HUES48 (cell line): ENCODE results near the gene PVRIG.
"Not testable (repeated sequence)": the region's sequence is repeated elsewhere in the genome, so short reads cannot be mapped to it uniquely, and the experiment has no call there.

Experiments used
- H3K27ac ChIP-seq: one replicate; pipeline ENCODE4 v1.7.0; 2013; ENCODE audit warnings: low read depth, low read length, inconsistent platforms
- H3K27me3 ChIP-seq: 2 replicates; pipeline ENCODE4 v1.6.1; 2013; ENCODE audit warnings: mild to moderate bottlenecking, low read length; ENCODE audit not compliant: control insufficient read depth, insufficient read depth
- H3K36me3 ChIP-seq: 2 replicates; pipeline ENCODE4 v1.6.1; 2013; ENCODE audit warnings: low read length; ENCODE audit not compliant: control insufficient read depth, insufficient read depth
- H3K4me1 ChIP-seq: 2 replicates; pipeline ENCODE4 v1.6.1; 2013; ENCODE audit warnings: mild to moderate bottlenecking, low read length; ENCODE audit not compliant: control insufficient read depth, insufficient read depth
- H3K4me3 ChIP-seq: 2 replicates; pipeline ENCODE4 v1.5.1; 2013; ENCODE audit warnings: mild to moderate bottlenecking, low read depth, low read length
- H3K9ac ChIP-seq: 2 replicates; pipeline ENCODE4 v1.6.1; 2013; ENCODE audit warnings: mild to moderate bottlenecking, low read depth, low read length, moderate library complexity
- H3K9me3 ChIP-seq: 2 replicates; pipeline ENCODE4 v1.6.1; 2013; ENCODE audit warnings: low read length; ENCODE audit not compliant: control insufficient read depth, insufficient read depth

Gene PVRIG

DNA sequence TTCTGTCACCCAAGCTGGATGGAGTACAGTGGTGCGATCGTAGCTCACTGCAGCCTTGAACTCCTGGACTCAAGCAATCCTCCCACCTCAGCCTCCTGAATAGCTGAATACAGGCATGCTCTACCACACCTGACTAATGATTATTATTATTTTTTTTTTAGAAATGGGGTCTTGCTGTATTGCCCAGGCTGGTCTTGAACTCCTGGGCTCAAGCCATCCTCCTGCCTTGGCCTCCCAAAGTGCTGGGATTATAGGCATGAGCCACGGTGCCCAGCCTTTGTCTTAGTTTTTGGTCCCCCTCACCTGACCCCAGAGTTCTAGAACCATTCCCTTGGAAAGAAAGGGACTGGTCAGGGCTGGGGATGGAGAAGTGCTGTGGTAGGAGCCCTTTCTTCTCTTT is 39.7 kb upstream of the PVRIG start:
- peaks cover 14% of the 10 kb centered on the region; the same call in 1 of the 2 replicates for H3K4me1 ChIP-seq
- H3K9me3 ChIP-seq, H3K27ac ChIP-seq, H3K36me3 ChIP-seq, H3K4me3 ChIP-seq, H3K9ac ChIP-seq: not testable (repeated sequence)
- peaks cover 14% of the 10 kb centered on the region for H3K27me3 ChIP-seq

DNA sequence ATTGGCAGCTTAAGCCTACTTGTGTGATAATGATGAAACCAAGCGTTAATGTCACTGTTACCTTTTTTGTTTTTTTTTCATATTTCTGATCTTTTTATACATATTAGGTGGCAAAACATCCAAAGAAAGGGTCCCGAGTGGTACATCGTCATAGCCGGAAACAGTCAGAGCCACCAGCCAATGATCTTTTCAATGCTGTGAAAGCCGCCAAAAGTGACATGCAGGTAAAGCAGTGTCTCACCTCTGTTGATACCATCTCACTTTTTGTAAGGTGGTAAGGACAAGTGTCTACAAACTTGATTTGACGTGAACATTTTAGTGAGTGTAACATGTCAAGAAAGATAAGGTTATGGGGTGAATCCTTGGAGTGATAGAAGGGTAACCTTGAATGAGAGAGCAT is 37.1 kb upstream of the PVRIG start:
- peaks cover 13% of the 10 kb centered on the region for H3K27me3 ChIP-seq
- not testable (repeated sequence) for H3K27ac ChIP-seq, H3K36me3 ChIP-seq, H3K9ac ChIP-seq, H3K9me3 ChIP-seq, H3K4me3 ChIP-seq, H3K4me1 ChIP-seq

DNA sequence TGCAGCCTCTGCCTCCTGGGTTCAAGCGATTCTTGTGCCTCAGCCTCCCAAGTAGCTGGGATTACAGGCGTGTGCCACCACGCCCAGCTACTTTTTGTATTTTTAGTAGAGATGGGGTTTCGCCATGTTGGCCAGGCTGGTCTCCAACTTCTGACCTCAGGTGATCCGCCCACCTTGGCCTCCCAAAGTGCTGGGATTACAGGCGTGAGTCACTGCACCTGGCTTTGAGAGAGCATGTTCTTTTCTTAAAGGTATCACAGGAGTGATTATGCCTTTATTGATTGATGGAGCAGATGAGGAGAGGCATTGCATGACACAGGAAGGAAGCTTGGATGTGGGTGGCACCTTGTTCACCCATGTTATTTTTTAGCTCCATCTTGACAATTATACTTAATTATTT is 36.7 kb upstream of the PVRIG start:
- H3K9ac ChIP-seq, H3K27ac ChIP-seq, H3K4me1 ChIP-seq: not testable (repeated sequence)

DNA sequence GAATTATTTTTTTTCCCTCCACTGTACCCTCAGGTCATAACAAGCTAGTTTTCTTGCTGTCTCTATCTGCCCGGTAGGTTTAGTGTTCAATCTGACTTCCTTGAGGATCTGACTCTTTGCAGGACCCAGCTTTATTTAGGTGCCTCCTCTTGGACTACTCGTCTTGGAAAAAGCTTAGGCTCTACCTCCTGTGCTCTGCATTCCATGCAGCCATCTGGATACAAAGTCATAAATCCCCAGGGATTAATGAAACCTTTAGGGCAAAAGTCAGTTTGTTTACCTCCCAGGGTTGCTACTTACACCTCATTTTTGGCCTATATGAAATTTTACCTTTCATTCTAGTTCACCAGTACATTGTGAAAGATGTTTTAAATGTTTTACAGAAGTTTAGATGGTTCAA is 34.0 kb upstream of the PVRIG start:
- no peaks in the 10 kb centered on the region for H3K9me3 ChIP-seq
- H3K4me1 ChIP-seq, result 0 out of 2 replicates have a peak, but pooled peaks cover 8% of the 10 kb centered on the region
- H3K36me3 ChIP-seq, result no peaks in the 10 kb centered on the region
- H3K9ac ChIP-seq, result no peak overlapping the region
- H3K27ac ChIP-seq, result no peak overlapping the region
- H3K4me3 ChIP-seq, result no peak overlapping the region
- no peaks in the 10 kb centered on the region for H3K27me3 ChIP-seq

More for the DNA sequence above, 36.7 kb upstream of the PVRIG start:
- not testable (repeated sequence) for H3K36me3 ChIP-seq, H3K27me3 ChIP-seq, H3K9me3 ChIP-seq, H3K4me3 ChIP-seq

DNA sequence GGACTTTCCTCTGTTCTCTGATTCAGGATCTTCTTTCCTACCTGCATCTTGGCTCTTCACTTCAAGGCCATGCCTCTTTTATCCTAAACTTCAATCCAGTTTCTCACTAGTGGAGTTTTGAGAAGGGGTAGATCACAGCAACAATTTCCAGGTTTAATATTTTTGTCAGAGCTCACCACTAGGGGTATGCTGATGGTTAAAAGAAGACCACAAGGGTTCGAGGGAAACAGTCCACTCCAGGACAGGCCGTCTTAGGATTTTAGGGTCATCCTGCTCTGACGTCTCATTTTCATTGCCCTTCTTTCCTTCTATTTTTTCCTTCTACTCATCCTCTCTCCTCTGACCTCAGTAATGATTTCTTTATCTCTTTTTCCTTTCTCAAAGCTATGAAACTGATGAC is 30.7 kb upstream of the PVRIG start:
- Histone ChIP-seq H3K36me3 (no peaks in the 10 kb centered on the region), H3K27me3 (no peaks in the 10 kb centered on the region), H3K27ac (no peak overlapping the region), H3K4me3 (no peak overlapping the region), H3K9me3 (no peaks in the 10 kb centered on the region), H3K9ac (no peak overlapping the region), H3K4me1 (no peaks in the 10 kb centered on the region)

DNA sequence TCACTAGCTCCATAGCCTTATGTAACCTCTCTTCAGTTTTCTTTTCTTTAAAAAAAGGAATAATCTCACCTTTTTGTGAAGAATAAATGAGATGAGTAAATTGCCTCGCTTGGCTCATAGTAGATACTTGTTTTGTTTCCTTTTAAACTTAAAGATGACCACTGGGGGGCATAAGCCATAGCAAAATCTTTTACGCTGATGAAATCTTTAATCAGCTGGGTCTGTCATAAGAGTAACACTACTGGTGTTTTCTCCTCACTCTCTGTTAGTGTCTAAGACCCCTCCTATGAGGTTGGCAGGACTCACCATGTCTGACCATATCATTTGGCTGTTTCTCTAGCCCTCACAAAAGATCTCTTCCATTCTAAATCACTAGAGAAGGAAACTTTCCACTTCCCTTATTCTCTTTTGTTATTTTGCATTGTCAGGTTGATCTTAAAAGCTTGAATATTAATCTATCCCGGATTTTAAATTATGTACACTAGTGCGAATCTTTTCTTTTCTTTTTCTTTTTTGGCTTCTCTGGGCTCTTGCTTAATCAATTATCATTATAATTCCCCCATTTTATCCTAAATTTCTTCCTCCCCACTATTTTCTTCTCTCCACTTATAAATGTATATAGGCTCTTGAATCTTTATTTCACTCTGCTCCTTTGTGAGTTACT is 29.6 kb upstream of the PVRIG start:
- Histone ChIP-seq H3K27me3 (no peaks in the 10 kb centered on the region), H3K9ac (no peak overlapping the region), H3K27ac (no peak overlapping the region), H3K4me3 (no peak overlapping the region), H3K9me3 (no peaks in the 10 kb centered on the region), H3K36me3 (no peaks in the 10 kb centered on the region), H3K4me1 (no peaks in the 10 kb centered on the region)

DNA sequence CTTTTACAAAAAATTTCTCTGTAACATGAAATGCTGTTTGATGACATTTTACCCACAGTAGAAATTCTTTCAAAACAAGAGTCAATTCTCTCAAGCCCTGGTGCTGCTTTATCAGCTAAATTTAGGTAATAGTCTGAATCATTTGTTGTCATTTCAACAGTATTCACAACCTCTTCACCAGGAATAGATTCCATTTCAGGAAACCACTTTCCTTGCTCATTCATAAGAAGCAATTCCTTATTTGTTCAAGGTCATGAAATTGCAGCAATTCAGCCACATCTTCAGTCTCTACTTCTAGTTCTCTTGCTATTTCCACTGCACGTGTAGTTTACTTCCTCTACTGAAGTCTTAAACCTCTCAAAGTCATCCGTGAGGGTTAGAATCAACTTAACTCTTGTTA is 28.0 kb upstream of the PVRIG start:
- H3K9me3 ChIP-seq, result no peaks in the 10 kb centered on the region
- no peaks in the 10 kb centered on the region for H3K36me3 ChIP-seq
- H3K27ac ChIP-seq, result no peak overlapping the region
- H3K27me3 ChIP-seq, result no peaks in the 10 kb centered on the region
- no peak overlapping the region for H3K9ac ChIP-seq
- H3K4me3 ChIP-seq, result no peak overlapping the region
- no peaks in the 10 kb centered on the region for H3K4me1 ChIP-seq

DNA sequence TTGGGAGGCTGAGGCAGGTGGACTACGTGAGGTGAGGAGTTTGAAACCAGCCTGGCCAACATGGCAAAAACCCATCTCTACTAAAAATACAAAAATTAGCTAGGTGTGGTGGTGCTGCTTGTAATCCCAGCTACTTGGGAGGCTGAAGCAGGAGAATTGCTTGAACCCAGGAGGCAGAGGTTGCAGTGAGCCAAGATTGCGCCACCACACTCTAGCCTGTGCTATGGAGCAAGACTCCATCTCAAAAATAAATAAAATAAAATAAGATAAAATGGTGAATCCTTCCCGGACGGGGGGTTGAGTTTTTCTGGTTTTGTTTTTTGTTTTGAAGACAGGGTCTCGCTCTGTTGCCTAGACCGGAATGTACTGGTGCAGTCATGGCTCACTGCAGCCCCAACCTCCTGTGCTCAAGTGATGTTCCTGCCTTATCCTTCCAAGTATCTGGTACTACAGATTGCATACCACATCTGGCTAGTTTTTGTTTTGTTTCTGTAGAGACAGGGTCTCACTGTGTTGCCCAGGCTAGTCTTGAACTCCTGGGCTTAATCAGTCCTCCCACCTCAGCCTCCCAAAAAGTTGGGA is 27.4 kb upstream of the PVRIG start:
- H3K4me1 ChIP-seq, H3K4me3 ChIP-seq: not testable (repeated sequence)

DNA sequence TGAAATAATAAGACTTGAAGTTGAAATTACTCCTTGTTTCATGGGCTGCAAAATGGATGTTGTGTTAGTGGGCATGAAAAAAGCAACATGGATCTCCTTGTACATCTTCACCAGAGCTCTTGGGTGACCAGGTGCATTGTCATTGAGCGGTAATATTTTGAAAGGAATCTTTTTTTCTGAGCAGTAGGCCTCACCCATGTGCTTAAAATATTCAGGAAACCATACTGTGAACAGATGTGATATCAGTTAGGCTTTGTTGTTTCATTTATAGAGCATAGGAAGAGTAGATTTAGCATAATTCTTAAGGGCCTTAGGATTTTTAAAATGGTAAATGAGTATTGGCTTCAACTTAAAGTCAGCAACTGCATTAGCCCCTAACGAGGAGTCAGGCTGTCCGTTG is 26.8 kb upstream of the PVRIG start:
- Histone ChIP-seq H3K4me3 (no peak overlapping the region), H3K9me3 (no peaks in the 10 kb centered on the region), H3K9ac (no peak overlapping the region), H3K36me3 (no peaks in the 10 kb centered on the region), H3K27ac (no peak overlapping the region), H3K27me3 (no peaks in the 10 kb centered on the region; the same call in 1 of the 2 replicates), H3K4me1 (no peaks in the 10 kb centered on the region)

More for the DNA sequence above, 27.4 kb upstream of the PVRIG start:
- not testable (repeated sequence) for H3K9me3 ChIP-seq, H3K9ac ChIP-seq, H3K36me3 ChIP-seq, H3K27me3 ChIP-seq, H3K27ac ChIP-seq

DNA sequence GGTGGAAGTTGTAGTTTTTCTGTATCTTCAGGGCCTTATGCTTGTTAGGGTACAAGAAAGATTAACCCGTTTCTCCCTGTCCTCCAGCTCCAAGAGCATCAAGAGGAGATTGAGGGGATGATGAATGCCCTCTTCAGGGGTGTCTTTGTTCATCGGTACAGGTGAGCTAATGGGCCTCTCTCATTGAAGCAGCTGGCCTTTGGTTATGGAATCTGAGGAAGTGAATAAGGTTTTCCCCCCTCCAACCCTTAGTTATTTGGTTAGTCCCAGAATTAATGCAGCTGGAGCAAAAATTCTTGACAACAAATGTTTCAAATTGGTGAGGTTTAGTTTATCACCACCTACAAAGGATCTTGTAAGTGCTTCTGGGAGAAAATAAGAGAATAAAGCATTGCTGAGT is 24.5 kb upstream of the PVRIG start:
- Histone ChIP-seq H3K9me3 (no peaks in the 10 kb centered on the region), H3K27me3 (no peaks in the 10 kb centered on the region; the same call in 1 of the 2 replicates), H3K27ac (no peak overlapping the region), H3K4me3 (no peak overlapping the region), H3K9ac (no peak overlapping the region), H3K4me1 (no peaks in the 10 kb centered on the region), H3K36me3 (no peaks in the 10 kb centered on the region)

DNA sequence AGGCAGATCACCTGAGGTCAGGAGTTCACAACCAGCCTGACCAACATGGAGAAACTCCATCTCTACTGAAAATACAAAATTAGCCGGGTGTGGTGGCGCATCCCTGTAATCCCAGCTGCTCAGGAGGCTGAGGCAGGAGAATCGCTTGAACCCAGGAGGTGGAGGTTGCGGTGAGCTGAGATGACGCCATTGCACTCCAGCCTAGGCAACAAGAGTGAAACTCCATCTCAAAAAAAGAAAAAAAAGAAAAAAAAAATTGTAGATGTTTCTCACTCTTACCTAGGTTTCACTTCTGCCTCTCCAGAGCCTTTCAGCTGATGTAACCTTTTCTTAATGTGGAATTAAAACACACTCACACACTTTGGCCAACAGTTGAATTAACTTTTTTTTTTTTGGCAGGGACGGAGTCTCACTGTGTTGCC is 23.8 kb upstream of the PVRIG start:
- H3K9me3 ChIP-seq, H3K4me3 ChIP-seq, H3K36me3 ChIP-seq, H3K9ac ChIP-seq, H3K4me1 ChIP-seq, H3K27me3 ChIP-seq, H3K27ac ChIP-seq: not testable (repeated sequence)
